Fibroblast of villous mesenchyme (primary cell): Measurements from ENCODE around the gene RBP7. TPM values are rescaled to one million over a fixed set of nuclear protein-coding genes. Genes with fewer than 3 reads are reported as not detected.

Source experiments
- DNase-seq: peaks from one replicate; pipeline ENCODE4 v3.0.0-alpha.2; 2010; ENCODE audit warnings: low read depth
- H3K4me3 ChIP-seq: 2 replicates; pipeline ENCODE4 v1.5.1; 2011; ENCODE audit warnings: low read depth, mild to moderate bottlenecking, low read length
- CTCF ChIP-seq: IDR thresholded peaks from 2 replicates; pipeline ENCODE4 v1.5.1; 2012; ENCODE audit warnings: low read depth, mild to moderate bottlenecking, low read length; ENCODE audit not compliant: insufficient read depth
- total RNA-seq: library from RNA; depleted of rRNA; stranded (reverse); fragments of >200 nt; gene quantifications from 2 replicates; pipeline ENCODE4 v1.2.3, GENCODE V29; 2012

Gene RBP7
- 0.43 TPM in 1 of 2 replicates, not detected in the other for total RNA-seq

- no peak for TF ChIP-seq CTCF
- DNase-seq: no peak
- peak within 1 kb of the TSS; percentile 45 for H3K4me3 ChIP-seq
These were observed at the start of gene RBP7 for GRCh38 chr1:9996624-9997582. RBP7 (plus strand) TSS chr1:9997228; CDS start chr1:9997259, 31 bp downstream.

- no peak for DNase-seq
- no peak overlapping the region for H3K4me3 ChIP-seq
- TF ChIP-seq CTCF: no peak
These were observed 39.3 kb upstream of the RBP7 start for GRCh38 chr1:9957726-9958125.

- H3K4me3 ChIP-seq: no peak overlapping the region
- DNase-seq: no peak
- no peak for TF ChIP-seq CTCF
These were observed 37.0 kb upstream of the RBP7 start for GRCh38 chr1:9960011-9960410.

- H3K4me3 ChIP-seq: no peak overlapping the region
- no peak for TF ChIP-seq CTCF
- no peak for DNase-seq
These were observed 36.1 kb upstream of the RBP7 start for GRCh38 chr1:9960706-9961562.

GRCh38 chr1:9984253-9984652 lies 12.8 kb upstream of the RBP7 start:
- no peak overlapping the region for H3K4me3 ChIP-seq
- DNase-seq: no peak
- TF ChIP-seq CTCF: no peak

GRCh38 chr1:9985001-9985400 lies 12.0 kb upstream of the RBP7 start:
- no peak overlapping the region for H3K4me3 ChIP-seq
- DNase-seq: peak; percentile 44
- TF ChIP-seq CTCF: no peak
